HG02642 (cell line): ENCODE results near the gene NTF3.

Experiments used
- ATAC-seq: cut with Tn5 transposase; IDR thresholded peaks from one replicate; pipeline ENCODE4 v1.9.1; 2021; ENCODE audit warnings: mild to moderate bottlenecking; ENCODE audit not compliant: unreplicated experiment, poor library complexity

Gene NTF3

DNA sequence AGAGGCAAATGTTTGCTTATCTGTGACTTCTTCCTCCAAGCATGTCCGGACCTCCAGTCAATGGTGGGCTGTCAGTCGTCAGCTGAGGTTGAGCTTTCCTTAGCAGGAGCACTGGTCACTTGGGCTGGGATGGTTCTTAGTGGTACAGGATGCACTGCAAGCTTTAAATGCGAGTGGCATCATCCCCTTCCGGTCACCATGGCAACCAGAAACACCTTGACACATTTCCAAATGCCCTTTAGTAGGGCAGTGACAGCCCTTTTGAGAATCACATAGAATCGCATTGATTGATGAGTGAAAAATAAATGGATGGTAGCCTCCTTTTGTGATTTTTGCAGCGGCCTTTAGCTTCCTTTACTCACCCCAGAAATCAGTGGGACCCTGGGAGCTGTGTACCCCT, 24.1 kb downstream of the NTF3 start:
- ATAC-seq, result no peak

GRCh38 chr12:5456906-5457305, 25.0 kb downstream of the NTF3 start:
- ATAC-seq, result no peak

DNA sequence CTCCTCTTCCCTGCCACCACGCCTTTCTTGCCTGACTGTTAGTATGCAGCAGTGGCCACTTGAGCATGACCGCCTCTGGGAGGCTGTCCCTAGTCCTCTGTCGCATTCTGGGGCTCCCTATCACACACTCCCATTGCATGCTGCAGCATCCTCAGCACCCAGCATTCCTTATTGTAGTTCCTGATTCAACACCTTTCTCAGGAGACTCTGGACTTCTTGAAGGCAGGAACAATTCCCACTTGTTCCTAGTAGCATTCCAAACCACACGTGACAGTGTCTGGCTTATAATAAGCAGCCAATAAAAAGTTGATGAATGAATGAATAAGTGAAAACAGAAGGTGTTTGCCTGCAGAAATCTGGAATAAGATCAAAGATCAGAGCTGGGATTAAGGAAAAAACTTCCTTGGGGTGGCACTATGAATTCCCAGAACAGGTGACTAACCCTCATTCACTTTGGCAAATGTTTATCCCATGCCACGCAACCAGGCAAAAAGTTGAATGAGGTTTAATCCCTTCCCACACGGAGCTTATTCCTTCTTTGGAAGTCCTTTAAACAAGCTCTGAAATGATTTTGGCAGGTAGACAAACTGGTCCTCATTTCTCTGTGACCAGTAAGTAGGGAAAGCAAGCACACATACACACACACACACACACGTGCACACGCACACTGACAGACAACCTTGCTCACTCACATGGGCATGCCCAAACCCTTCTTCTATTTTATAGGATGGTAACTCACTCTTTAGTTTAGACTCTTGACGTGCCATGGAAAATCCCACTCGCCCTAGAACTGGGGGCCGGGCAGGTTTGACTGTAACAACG, 26.5 kb downstream of the NTF3 start:
- ATAC-seq, result no peak

DNA sequence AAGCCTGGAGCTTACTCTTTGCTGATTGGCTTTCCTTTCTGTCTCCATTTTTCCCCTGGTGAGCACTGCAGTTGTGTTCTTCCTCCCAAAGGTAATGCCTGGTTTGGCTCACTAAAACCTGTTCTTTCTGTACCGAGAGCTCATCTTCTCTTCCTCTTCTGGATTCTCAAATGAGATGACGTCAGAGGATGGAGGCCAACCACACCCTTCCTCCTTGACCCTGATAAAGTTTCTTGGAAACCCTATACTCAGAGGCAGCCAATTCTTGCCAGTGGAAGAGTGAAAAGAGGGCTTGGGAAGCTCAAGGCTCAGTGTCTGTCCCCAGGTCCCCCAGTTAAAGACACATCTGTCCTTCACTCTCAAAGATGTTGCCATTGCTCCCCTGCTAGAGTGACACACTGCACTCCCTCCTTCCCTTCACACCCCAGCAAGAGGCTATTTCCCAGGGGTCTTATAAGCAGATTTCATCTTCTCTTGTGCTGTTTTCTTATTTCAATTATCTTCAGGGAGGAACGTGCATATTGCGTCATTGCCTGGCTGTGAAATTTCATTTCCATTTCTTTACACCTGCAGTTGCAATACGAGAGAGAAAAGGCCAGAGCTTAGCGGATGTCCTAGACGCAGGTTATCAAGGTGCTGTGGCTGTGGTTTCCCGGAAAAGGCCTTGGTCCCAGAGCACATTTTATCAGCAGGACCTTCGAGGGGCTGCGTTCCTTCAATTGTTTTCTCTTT, 27.3 kb downstream of the NTF3 start:
- ATAC-seq, result no peak

GRCh38 chr12:5460817-5461216, 28.9 kb downstream of the NTF3 start:
- no peak for ATAC-seq

- no peak for ATAC-seq
Measured at GRCh38 chr12:5461966-5462365, 30.1 kb downstream of the NTF3 start.

DNA sequence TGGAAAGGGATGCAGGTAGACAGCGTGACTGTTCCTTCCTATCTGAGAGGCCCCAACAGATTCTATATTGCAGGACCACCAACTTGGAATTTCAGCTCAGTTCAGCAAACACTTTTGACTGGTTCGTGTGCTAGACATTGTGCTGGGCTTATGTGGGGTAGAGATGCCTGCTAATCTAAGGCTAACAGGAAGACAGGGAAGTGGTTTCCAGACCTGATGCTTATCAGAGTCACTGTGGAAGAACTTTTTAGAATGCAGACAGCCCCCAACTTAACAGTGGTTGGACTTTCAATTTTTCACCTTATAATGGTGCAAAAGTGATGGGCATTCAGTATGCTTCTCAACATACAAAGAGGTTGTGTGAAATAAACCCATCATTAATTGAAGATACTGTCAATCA, 32.2 kb downstream of the NTF3 start:
- no peak for ATAC-seq

DNA sequence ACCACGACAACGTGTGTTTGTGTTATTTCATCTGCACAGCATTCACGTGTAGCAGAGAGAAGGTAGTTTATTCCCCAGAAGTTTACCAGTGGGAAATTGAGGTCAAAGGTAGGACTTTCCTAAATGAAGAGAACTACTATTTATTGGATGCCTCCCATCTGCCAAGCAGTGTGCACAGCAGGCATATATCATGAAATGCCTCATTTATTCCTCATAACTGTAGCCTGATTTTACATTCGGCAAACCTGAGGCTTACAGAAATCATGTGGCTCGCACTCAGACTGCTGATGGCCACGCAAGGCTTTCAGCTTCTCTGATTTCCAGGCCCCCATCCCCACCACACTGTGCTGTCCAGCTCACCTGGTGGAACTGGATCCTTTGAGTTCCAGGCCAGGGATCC, 33.5 kb downstream of the NTF3 start:
- ATAC-seq, result no peak

DNA sequence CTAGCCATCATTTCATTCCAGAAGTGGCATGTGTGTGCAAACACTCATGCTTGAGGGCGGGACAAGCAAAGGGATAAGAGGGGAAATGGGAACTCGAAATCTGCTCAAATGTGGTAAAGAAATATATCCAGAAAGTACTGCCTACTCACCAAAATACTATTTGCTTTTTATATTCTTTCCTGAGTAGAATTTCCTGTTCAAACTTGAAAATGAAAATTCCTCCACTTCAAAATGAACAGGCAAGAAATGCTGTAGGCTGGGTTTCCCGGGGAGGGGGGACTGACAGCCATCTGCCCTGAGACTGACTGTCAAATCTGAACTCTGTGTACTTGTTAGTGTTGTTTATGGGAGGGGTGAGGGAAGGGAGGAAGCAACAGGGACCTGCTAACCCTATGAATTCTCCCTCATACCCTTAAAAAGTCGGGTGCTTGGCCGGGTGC, 34.6 kb downstream of the NTF3 start:
- no peak for ATAC-seq

DNA sequence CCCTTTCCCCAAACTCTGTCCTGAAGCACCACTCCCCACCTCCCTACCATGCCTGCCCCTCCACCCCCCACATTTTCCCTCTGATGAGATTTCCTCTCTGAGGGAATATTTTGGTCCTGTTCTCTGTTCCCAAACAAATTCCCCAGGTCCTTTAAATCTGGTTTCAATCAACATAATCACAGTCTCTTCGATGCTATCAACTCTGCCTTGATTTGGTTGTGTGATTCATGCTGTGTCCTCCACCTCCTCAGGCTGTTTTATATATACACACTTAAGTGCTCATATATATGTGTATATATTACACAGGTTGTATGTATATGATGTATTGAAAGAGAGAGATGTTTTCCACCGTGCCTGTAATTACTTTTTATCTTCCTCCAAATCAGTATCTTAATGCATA, 36.0 kb downstream of the NTF3 start:
- no peak for ATAC-seq

DNA sequence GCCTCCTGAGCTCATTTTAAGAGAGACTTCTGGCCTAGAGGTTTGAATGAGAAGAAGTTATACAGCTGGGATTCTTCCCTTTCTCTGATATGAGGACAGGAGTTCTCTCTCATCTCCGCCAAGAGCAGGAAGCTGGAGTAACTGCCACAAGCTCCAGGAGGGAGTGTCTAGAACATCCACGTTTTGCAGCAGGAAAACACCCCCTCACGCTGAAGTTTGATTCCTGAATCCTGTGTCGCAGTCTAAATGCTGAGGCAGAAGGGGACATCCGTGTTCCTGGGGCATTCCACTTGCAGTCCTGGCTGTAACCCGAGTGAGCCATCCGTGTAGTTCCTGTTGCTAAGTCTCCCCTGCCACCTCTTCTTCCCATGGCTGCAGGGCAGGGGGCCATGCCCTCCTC, 38.3 kb downstream of the NTF3 start:
- ATAC-seq, result no peak

DNA sequence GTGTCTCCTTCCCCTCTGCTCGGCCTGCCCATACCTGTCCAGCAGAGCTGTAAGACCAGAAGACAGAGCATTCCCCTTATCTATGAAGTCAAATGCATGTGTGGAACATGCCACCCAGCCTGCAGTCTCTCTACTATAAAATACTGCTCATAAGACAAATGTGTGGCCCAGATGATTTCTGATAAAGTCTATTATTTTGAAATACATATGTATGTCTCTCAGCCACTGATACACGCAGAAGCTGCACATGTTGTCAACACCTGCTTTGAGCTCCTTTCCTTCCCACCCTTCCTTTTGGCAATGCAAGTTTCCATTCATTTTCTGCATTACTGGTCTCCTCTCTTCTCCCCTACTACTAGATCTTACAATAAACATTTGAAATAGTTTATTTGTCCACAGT, 38.8 kb downstream of the NTF3 start:
- no peak for ATAC-seq

DNA sequence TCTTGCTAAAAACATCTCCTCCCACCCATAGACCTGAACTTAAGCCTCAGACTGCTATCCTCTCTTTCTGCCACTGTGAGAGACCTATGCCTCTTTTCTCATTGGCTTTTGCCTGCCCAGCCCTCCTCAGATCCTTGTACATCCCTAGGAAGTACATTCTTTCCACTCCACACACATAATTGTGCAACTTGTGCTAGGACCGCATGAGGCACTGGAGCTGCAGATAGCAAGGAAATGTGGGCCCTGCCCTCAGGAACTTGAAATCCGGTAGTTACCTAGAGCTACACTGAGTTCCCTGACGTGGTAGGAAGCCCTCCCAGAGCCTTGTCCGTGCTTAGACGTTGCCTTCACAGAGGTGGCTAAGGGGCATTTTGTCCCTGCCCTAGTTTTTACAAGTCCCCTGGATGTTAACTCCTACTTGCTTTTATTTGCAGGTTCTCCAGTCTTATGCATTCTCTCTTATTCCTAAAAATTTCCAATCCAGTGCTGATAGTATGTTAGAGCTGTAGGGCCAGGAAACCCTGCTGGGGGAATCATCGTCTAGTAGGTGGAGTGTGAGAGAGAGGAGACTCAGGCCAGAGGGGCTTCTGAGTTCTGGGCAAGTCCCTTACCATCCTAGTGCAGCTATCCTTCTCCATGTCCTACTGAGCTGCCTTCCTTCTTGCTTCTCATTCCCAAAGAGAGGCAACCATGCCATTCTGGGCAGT, 41.3 kb downstream of the NTF3 start:
- ATAC-seq, result no peak

DNA sequence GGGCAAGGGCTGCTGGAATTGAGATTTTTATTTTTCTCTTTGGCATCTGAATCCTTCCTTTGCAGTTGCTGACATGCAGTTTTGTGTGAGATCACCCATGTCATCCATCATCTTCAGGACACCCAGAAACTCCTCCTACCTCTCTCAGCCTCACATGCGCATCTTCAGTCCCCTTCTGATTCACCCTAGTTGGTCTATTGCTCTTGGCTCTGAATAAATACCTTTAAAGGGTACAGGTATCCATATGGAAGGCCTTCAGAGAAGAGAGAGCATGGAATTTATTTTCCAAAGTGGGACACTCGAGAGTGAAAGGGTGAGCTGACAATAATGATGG, 41.8 kb downstream of the NTF3 start:
- ATAC-seq, result no peak

DNA sequence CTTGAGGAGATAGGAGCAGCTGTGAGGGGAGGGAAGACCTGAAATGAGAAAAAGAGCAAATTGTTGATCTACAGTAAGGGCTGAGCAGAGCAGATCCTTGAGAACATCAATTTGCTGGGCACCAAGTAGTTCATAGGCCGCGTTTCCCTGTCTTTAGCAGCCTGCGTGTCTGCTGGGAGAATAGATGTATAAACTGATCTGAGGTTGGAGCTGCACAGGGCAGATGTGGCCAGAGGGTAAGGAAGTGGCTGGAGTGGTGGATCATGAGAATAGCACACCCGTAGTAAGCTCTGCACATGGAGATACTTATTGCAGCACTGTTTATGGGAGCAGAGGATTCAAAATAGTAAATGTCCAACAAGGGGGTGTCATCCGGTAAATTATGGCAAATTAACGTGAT, 44.4 kb downstream of the NTF3 start:
- ATAC-seq, result no peak

DNA sequence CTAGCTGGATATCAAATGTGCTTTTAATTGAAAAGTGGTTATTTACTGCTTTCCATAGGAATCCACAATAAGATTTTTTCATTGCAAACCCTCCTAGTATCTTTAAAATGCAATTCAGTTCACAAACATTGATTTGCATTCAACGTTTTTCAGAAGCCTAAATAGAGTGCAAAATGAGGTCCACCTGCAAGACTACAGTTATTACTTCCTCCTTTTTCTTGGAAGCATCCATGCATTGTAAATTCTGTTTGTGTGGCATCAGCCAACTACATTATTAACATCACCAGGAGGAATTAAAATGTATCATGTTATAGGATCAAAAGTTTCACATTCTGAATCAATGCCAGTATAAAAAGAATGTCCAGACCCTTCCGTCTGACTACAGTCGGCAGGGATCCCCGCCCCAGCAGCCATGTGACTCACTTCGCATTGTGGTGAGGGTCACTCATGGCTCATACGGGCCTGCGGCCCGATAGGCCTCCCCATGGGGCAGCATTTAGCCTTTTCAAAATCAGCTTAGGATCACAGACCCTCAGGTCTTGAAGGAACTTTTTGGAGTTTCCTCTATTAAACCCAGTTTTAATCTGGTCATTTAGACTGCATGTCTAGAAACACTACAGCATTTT, 46.3 kb downstream of the NTF3 start:
- no peak for ATAC-seq

- no peak for ATAC-seq
Measured at GRCh38 chr12:5479761-5480160, 47.9 kb downstream of the NTF3 start.

DNA sequence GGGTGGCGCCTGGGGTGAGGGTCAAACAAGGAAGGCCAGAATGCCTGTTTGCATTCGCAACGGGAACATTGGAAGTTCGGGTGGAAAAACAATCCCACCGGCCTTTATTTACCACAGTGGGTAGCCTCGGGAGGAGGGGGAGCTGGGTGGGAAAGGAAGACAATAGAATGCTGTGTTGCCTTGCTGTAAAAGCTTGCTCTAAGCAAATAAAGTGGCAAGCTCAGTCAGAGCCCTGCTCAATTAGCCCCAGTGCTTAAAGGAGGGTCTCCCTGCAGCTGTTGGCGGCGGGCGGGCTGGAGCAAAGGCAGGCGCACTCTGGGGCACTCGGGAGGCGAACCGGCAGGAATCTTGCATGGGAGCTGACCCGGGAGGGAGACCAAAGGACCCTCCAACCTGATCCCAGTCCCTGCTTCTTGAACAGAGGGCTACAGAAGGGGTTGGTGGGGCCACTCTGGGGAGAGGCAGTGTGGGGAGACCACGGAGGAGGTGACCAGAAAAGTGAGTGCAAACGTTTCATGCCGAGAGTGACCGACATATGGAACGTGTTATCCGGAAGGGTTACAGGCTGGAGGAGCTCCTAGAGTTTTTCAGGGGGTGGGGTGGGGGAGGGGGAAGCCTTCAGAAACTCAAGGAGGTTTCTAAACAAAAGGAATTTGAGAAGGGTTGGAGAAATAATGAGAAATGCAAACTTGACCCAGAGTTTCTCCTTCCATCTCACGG, 48.5 kb downstream of the NTF3 start:
- no peak for ATAC-seq

DNA sequence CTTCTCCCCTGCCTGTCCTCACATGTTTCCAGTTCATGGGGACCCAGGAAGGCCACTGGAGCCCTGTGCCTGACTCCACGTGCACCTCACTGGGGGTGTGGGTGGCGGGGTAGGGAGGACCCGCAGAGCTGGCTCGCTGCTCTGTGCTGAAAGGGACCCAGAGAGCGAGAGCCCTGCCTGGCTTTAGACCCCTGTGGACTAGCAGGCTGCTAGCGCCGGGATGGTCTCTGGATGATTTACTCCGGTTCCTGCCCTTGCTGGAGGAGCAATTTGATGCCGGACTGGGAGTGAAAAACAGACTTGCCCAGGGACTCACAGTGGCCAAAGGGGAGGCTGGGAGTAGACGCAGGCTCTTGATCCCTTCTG, 49.0 kb downstream of the NTF3 start:
- ATAC-seq, result no peak

DNA sequence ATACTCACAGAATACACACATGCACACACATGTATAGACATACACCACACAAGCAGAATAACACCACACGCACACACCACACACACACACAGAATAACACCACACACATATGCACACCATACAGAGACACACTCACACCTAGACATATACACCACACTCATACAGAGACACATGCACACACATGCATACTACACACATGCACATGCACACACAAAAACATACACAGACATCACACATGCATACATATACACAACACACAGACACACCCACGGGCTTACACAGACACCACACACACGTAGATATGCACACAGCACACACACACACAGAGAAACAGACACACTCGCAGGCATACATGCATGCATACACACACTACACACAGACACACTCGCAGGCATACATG, 49.7 kb downstream of the NTF3 start:
- no peak for ATAC-seq
